Type B pancreatic cell (in vitro differentiated cells): ENCODE data around the gene CHMP4A. TPM values are rescaled to one million over a fixed set of nuclear protein-coding genes. Genes with fewer than 3 reads are reported as not detected.

Experiments used
- DNase-seq: peaks from one replicate; pipeline ENCODE4 v3.0.0; 2021; ENCODE audit warnings: mixed read lengths; ENCODE audit not compliant: unreplicated experiment; ENCODE audit errors: extremely low spot score
- H3K27ac Mint-ChIP-seq: 2 replicates; pipeline ENCODE4 v1.8.0; 2021; ENCODE audit warnings: mild to moderate bottlenecking, mixed read lengths
- H3K27me3 Mint-ChIP-seq: 2 replicates; pipeline ENCODE4 v1.8.0; 2021; ENCODE audit warnings: mixed read lengths
- H3K36me3 Mint-ChIP-seq: 2 replicates; pipeline ENCODE4 v1.8.0; 2021; ENCODE audit warnings: mixed read lengths
- H3K4me1 Mint-ChIP-seq: one replicate; pipeline ENCODE4 v1.8.0; 2021; ENCODE audit warnings: mixed read lengths; ENCODE audit not compliant: unreplicated experiment
- H3K4me3 Mint-ChIP-seq: 2 replicates; pipeline ENCODE4 v1.8.0; 2021; ENCODE audit warnings: mild to moderate bottlenecking, mixed read lengths
- H3K9me3 Mint-ChIP-seq: 2 replicates; pipeline ENCODE4 v1.8.0; 2021; ENCODE audit warnings: mixed read lengths
- CTCF ChIP-seq: fragments of 200-600 bp; sonication (generic); conservative IDR thresholded peaks from 2 replicates; pipeline ENCODE4 v1.5.0; 2021; ENCODE audit warnings: antibody characterized with exemption, mild to moderate bottlenecking
- total RNA-seq: library from RNA; stranded (reverse); gene quantifications from 2 replicates; pipeline ENCODE4 v1.2.1, GENCODE V29; 2021; ENCODE audit warnings: low replicate concordance

The CHMP4A gene
- total RNA-seq, 1 donor from 2014 or later, result 44.3 TPM

- no peaks in the 10 kb centered on the region for H3K9me3 Mint-ChIP-seq
- TF ChIP-seq CTCF, result no peak
- H3K27ac Mint-ChIP-seq, result no peak overlapping the region
- H3K4me3 Mint-ChIP-seq, result peak overlapping the region; percentile 79
- peaks cover 6% of the 10 kb centered on the region for H3K36me3 Mint-ChIP-seq
- peaks cover 19% of the 10 kb centered on the region for H3K4me1 Mint-ChIP-seq
- DNase-seq, result no peak
- no peaks in the 10 kb centered on the region for H3K27me3 Mint-ChIP-seq
Measured at GRCh38 chr14:24186831-24187538, 26.3 kb downstream of the CHMP4A start.

- Mint-ChIP-seq H3K27ac (peak overlapping the region; percentile 13), H3K4me1 (peaks cover 19% of the 10 kb centered on the region), H3K4me3 (no peak overlapping the region), H3K36me3 (peaks cover 10% of the 10 kb centered on the region), H3K9me3 (no peaks in the 10 kb centered on the region), H3K27me3 (no peaks in the 10 kb centered on the region)
- DNase-seq, result no peak
- TF ChIP-seq CTCF, result no peak
Measured at GRCh38 chr14:24185741-24186140, 27.5 kb downstream of the CHMP4A start.

GRCh38 chr14:24185026-24185425 is 28.3 kb downstream of the CHMP4A start:
- DNase-seq, result no peak
- no peak for TF ChIP-seq CTCF
- Mint-ChIP-seq H3K4me3 (no peak overlapping the region), H3K27ac (no peak overlapping the region), H3K9me3 (no peaks in the 10 kb centered on the region), H3K36me3 (peaks cover 9% of the 10 kb centered on the region), H3K27me3 (no peaks in the 10 kb centered on the region), H3K4me1 (peaks cover 20% of the 10 kb centered on the region)

- no peaks in the 10 kb centered on the region for H3K27me3 Mint-ChIP-seq
- no peak for DNase-seq
- no peak overlapping the region for H3K4me3 Mint-ChIP-seq
- peaks cover 22% of the 10 kb centered on the region for H3K4me1 Mint-ChIP-seq
- H3K36me3 Mint-ChIP-seq, result peaks cover 7% of the 10 kb centered on the region
- H3K27ac Mint-ChIP-seq, result no peak overlapping the region
- TF ChIP-seq CTCF, result no peak
- no peaks in the 10 kb centered on the region for H3K9me3 Mint-ChIP-seq
Measured at GRCh38 chr14:24184104-24184970, 29.0 kb downstream of the CHMP4A start.

- no peak for TF ChIP-seq CTCF
Measured at GRCh38 chr14:24183014-24183481, 30.2 kb downstream of the CHMP4A start.

More at GRCh38 chr14:24183014-24183481, 30.2 kb downstream of the CHMP4A start:
- no peak for DNase-seq
- Mint-ChIP-seq H3K36me3 (peaks cover 4% of the 10 kb centered on the region), H3K4me1 (peaks cover 17% of the 10 kb centered on the region), H3K4me3 (no peak overlapping the region), H3K9me3 (no peaks in the 10 kb centered on the region), H3K27ac (peak overlapping the region; percentile 68), H3K27me3 (no peaks in the 10 kb centered on the region)
